C4-2B (cell line): ENCODE data around the gene CARD10.

Source experiments
- H3K27ac ChIP-seq: fragments of 450-650 bp; 2 replicates; pipeline ENCODE4 v1.5.1; 2017
- ZFX ChIP-seq: fragments of 450-650 bp; IDR thresholded peaks from 2 replicates; pipeline ENCODE4 v1.6.1; 2017
- TF ChIP-seq, protein P1 (sequence below): fragments of 450-650 bp; conservative IDR thresholded peaks from 2 replicates; pipeline ENCODE4 v1.5.1; 2017; ENCODE audit warnings: mild to moderate bottlenecking

The CARD10 gene

DNA sequence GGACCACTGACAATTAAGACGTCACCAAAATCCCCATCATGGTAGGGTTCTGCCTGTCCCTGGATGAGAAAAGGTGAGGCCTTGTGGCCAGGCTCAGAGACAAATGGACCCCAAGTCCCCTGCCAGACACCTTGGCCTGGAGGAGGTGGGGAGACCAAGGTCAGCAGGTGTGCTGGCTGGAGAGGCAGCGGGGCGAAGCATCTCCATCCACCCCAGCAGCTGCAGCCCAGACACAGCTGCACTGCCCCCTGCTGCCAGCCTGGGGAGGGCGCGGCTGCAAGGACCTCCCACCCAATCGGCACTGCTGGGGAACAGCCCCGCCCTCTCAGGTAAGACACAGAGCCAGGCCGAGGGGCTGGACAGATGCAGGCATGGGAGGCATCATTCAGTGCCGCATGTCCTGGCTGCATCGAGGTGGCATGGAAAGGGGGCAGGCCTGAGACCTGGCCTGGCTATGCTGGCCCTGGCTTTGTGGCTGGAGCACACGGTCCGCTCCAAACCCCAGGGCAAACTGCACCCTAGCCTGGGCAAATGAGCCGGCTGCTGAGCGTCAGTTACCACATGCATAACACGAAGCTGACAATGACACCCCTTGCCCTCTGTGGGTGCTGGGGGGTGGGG, 20.8 kb downstream of the CARD10 start:
- H3K27ac ChIP-seq, result no peak overlapping the region
- no peak for TF ChIP-seq ZFX

DNA sequence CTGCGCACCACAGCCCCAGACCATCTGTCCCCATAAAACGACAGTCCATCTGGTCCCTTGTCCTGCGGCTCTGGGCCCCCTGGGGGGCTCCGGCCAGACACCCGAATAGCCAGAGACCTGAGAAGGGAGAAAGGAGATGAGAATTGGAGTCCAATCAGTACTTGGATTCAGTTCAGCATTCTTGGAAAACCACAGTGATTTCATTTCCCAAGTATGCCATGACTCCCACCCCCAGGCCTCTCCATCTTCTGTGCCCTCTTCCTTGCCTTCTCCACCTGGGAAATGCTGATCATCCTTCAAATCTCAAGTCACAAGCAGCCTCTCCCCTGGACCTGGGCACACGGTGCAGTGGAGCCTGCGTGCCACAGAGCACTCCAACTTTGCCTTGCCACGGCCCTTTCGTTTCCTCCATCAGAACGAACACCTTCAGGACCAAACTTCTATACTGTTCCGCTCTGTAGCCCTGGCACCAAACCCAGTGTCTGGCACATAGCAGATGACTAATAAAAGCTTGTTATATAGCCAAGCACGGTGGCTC, 22.1 kb downstream of the CARD10 start:
- no peak overlapping the region for H3K27ac ChIP-seq
- TF ChIP-seq, protein P1, sequence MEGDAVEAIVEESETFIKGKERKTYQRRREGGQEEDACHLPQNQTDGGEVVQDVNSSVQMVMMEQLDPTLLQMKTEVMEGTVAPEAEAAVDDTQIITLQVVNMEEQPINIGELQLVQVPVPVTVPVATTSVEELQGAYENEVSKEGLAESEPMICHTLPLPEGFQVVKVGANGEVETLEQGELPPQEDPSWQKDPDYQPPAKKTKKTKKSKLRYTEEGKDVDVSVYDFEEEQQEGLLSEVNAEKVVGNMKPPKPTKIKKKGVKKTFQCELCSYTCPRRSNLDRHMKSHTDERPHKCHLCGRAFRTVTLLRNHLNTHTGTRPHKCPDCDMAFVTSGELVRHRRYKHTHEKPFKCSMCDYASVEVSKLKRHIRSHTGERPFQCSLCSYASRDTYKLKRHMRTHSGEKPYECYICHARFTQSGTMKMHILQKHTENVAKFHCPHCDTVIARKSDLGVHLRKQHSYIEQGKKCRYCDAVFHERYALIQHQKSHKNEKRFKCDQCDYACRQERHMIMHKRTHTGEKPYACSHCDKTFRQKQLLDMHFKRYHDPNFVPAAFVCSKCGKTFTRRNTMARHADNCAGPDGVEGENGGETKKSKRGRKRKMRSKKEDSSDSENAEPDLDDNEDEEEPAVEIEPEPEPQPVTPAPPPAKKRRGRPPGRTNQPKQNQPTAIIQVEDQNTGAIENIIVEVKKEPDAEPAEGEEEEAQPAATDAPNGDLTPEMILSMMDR, result no peak
- TF ChIP-seq ZFX, result no peak

DNA sequence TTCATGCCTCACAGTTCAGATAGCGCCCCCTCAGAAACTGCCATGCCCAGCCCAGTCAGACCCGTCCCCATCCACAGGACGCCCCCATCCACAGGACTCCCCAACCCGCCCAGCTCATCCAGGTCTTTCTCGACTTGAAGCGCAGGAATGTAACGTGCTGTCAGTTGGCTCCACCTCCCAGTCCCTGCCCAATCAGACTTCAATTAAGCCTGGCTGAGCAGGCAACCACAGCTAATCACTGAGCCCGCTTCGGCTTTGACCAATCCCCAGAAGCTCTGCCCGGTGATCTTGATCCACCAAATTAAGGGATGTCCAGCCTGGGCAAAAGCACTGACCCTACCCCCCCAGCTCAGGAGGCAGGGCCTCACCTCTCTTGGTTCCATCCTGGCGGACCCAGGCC, 22.6 kb downstream of the CARD10 start:
- no peak overlapping the region for H3K27ac ChIP-seq

DNA sequence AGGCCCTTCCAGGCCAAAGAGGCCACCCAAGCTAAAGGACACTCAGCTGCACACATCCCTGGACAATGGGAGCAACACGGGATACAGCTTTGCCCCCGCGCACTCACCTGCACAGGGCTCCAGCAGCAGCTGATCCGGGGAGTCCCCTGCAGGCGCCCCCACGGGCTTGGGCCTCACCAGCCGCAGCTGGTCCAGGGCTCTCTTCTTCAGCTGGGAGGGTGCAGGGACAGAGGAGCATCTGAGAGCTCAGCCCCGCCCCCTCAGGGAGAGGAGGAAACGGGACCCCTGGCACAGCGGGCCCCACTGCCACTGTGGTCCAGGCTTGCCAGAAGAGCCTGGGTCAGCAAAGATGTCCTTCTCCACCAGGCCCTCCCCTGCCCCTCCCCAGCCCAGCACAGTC, 25.2 kb downstream of the CARD10 start:
- no peak overlapping the region for H3K27ac ChIP-seq
- TF ChIP-seq ZFX, result no peak
- TF ChIP-seq, protein P1, result no peak

More for the DNA sequence above, 22.6 kb downstream of the CARD10 start:
- TF ChIP-seq, protein P1, result no peak
- TF ChIP-seq ZFX, result no peak

DNA sequence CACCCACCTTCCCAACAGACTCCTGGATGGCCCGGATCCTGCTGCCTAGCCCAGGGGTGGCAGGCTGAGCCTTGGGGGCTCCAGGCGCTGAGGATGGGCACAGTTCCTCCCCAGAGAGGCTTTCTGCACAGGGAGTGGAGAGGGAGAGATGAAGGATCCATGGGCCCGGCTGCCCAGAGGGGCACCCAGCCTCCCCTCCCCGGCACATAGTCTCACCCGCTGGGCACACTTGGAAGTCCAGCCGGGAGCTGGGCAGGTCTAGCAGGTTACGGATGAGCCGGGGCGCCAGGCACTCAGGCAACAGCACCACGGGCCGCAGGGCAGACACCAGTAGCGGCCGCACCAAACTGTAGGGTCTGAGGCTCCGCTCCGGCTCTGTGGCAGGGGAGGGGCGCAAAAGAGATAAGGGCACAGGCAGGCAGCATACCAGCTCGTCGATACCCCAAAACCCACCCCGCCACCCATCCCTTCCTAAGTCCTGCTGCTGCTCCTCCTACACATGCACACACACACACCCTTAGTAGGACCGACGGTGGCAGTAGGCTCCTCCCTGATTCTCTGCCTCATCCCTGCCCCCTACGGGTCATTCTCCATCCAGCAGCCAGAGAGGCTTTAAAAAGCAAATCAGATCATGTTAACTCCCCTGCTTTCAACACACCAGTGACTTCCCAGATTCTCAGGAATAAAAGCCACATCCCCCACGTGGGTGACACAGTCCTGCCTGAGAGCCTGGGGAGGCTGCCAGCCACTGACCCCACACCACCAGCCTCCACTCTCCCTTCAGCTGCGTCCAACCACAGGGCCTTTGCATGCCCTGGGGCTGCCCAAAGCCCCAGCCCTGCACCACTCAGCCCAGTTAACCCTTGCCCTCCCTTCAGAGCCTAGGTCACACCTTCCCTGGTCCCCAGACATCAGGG, 26.5 kb downstream of the CARD10 start:
- no peak overlapping the region for H3K27ac ChIP-seq
- TF ChIP-seq, protein P1, result peak; percentile 38
- TF ChIP-seq ZFX, result no peak

DNA sequence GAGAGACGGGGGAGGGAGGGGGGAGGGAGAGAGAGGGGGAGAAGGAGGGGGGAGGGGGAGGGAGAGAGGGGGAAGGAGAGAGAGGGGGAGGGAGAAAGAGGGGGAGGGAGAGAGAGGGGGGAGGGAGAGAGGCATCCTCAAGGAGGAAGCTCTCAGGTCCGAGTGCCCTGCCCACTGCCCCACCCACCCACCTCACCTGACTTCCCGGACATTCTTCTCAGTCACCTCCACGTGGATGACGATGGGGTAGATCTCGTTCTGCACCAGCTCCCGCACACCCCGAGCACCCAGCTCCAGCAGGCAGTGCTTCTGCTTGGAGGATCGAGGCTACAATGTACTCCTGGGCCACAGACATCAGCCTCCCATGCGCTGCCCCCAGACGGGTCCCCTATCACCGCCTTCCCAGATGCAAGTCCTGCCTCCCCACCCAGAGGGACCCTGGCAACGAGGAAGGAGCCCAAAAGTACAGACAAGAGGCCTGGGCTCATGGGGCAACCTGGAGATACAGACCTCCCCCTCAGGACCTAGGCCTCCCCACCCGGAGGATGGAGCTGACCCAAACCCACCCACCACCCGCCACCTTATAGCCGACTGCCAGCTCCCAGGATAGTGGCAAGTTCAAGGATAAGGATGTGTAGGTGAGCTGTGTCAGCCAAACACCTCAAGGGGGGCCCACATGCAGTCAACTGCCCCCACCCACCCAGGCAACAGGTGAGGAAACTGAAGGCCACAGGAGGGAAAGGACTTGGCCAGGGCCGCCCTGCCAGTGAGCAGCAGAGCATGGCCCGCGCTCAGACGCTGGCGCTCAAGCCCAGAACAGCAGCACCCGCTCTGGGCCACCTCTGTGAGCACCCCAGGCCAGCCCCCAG, 27.4 kb downstream of the CARD10 start:
- TF ChIP-seq ZFX, result no peak
- H3K27ac ChIP-seq, result no peak overlapping the region

DNA sequence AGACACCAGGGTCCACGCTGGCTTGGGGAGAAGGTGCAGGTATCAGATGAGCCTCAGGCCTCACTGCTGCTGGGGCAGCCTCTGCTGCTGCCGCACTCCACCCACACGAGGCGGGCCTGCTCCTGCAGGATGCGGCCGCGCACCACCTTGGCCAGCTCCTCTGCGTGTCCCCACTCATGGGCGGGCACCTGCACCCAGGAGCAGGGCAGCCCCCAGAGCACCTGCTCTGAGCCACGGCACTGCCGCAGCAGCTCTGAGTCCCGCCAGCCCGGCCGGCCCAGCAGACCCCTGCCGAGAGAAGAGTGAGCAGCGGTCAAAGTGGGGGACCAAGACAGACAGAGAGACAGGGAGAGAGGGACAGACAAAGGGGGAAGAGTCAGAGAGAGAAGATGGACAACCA, 28.1 kb downstream of the CARD10 start:
- no peak for TF ChIP-seq ZFX
- TF ChIP-seq, protein P1, result no peak
- H3K27ac ChIP-seq, result no peak overlapping the region
